Measurements from ENCODE around the gene EMP3. TPM values are rescaled to one million over a fixed set of nuclear protein-coding genes. Genes with fewer than 3 reads are reported as not detected.
A peak's percentile ranks its signal among the peaks of the same experiment; 100 is the strongest.

The EMP3 gene
- total and polyA plus RNA-seq, 12 donors = 20.6 to 409 (median 103) TPM

DNA sequence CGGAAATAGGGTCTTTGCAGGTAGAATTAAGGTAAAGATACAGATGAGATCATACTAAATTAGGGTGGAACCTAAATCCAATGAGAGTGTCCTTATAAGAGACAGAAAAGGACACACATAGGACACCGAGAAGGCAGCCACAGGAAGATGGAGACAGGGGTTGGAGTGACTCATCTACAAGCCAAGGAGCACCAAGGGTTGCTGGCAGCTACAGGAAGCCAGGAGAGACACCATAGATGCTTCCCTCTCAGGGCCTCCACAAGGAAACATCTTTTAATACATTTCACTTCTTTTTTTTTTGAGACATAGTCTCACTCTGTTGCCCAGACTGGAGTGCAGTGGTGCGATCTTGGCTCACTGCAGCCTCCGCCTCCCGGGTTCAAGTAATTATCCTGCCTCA is 28.3 kb downstream of the EMP3 start:
- Histone ChIP-seq H3K36me3 (replicated peaks in 1 of 2) (no peaks in the 10 kb centered on the region), H3K4me3 (no peak overlapping the region), H3K4me1 (replicated peaks in 1 of 2) (no peaks in the 10 kb centered on the region), H3K27ac (no peak overlapping the region), H3K27me3 (no peaks in the 10 kb centered on the region), H3K9me3 (replicated peaks in 1 of 3) (no peaks in the 10 kb centered on the region)
- WGBS, 4 donors = 88 to 94% (median 93%) methylated on average over 5 of the region's 5 CpGs
- no peak for TF ChIP-seq POLR2A (IDR thresholded peaks at IDR 0.05)
- TF ChIP-seq, protein P1, sequence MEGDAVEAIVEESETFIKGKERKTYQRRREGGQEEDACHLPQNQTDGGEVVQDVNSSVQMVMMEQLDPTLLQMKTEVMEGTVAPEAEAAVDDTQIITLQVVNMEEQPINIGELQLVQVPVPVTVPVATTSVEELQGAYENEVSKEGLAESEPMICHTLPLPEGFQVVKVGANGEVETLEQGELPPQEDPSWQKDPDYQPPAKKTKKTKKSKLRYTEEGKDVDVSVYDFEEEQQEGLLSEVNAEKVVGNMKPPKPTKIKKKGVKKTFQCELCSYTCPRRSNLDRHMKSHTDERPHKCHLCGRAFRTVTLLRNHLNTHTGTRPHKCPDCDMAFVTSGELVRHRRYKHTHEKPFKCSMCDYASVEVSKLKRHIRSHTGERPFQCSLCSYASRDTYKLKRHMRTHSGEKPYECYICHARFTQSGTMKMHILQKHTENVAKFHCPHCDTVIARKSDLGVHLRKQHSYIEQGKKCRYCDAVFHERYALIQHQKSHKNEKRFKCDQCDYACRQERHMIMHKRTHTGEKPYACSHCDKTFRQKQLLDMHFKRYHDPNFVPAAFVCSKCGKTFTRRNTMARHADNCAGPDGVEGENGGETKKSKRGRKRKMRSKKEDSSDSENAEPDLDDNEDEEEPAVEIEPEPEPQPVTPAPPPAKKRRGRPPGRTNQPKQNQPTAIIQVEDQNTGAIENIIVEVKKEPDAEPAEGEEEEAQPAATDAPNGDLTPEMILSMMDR (IDR thresholded peaks at IDR 0.05) = no peak
- intact Hi-C loops (cut with DNase I) = no loop called here
- no peak for DNase-seq

DNA sequence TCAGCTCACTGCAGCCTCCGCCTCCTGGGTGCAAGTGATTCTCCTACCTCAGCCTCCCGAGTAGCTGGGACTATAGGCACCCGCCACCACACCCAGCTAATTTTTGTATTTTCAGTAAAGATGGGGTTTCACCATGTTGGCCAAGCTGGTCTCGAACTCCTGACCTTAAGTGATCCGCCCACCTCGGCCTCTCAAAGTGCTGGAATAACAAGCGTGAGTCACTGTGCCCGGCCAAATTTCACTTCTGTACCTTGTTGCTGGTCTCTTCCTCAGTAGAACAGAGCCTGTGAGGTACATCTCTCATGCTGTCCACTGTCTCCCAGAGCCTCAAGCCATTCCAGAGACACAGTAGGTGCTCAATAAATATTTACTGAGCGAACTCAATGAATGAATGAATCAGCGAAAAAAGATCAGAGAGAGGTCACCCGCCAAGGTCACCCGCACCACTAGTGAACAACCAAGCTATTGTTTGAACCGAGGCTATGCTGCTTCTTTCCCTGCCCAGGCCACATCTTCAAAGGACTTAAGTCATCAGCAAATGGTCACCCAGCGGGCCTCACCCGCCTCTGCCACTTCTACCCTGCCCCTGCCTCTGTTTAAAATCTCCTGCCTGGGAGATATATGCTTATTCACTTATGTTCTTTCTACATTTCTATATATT is 29.1 kb downstream of the EMP3 start:
- intact Hi-C loops (cut with DNase I) = no loop called here
- no peak overlapping the region for H3K4me3 ChIP-seq
- H3K36me3 ChIP-seq (replicated peaks in 1 of 2) = no peaks in the 10 kb centered on the region
- H3K27me3 ChIP-seq = no peaks in the 10 kb centered on the region
- no peak overlapping the region for H3K27ac ChIP-seq
- H3K4me1 ChIP-seq (replicated peaks in 1 of 2) = no peaks in the 10 kb centered on the region
- no peaks in the 10 kb centered on the region for H3K9me3 ChIP-seq (replicated peaks in 1 of 3)
- 82 to 86% (median 83%) methylated on average over 15 of the region's 15 CpGs for WGBS, 4 donors
- TF ChIP-seq, protein P1 (IDR thresholded peaks at IDR 0.05) = no peak
- no peak for TF ChIP-seq POLR2A (IDR thresholded peaks at IDR 0.05)
- DNase-seq = peak in 1 of 7 donors; percentile 26

DNA sequence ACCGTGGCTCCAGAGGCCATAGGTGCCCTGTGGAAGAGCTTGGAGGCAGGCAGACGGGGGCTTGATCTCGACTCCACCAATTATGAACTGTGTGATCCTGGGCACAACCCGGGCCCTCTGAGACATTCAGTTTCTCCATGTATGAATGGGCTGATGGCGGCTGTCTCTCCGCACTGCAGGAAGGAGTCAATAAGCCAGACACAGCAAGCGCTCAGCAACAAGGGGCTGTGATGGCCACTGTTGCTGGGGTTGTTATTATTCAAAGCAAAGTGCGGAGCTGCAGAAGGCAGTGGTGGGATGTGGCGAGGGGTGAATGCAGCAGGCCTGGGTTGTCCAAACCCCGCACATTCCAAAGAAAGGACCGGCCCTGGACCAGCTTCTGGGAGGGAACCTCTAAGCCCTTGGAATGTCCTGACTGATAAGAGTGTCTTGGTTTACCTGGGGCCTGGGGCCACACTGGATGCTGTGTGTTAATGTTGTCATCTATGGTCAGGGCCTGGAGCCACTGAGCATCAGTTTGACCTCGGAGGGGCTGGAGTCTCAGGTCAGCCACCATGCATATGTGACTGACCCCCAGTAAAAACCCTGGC is 30.1 kb downstream of the EMP3 start:
- intact Hi-C loops (cut with DNase I) = no loop called here
- Histone ChIP-seq H3K27ac (no peak overlapping the region), H3K9me3 (replicated peaks in 1 of 3) (no peaks in the 10 kb centered on the region), H3K4me3 (no peak overlapping the region), H3K27me3 (no peaks in the 10 kb centered on the region), H3K36me3 (replicated peaks in 1 of 2) (no peaks in the 10 kb centered on the region), H3K4me1 (replicated peaks in 1 of 2) (no peaks in the 10 kb centered on the region)
- no peak for DNase-seq
- TF ChIP-seq POLR2A (IDR thresholded peaks at IDR 0.05) = no peak
- TF ChIP-seq, protein P1 (IDR thresholded peaks at IDR 0.05) = no peak
- WGBS, 4 donors = 82 to 92% (median 88%) methylated on average over 11 to 12 of the region's 12 CpGs

DNA sequence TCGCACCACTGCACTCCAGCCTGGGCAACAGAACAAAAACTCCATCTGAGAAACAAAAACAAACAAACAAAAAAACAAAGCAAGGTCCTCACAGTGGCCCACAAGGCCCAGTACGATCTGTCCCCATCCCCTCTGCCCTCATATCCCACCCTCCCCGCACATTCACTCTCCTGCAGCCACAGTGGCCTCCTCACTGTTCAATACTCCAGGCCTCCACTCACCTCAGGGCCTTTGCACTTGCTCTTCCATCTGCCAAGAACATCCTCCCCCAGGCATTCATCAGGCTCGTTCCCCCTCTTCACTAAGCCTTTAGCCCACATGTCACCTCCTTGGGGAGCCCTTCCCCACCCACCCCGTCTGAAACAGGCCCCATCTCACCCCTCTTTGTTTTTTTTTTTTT is 33.8 kb downstream of the EMP3 start:
- Histone ChIP-seq H3K4me3 (no peak overlapping the region), H3K36me3 (replicated peaks in 1 of 2) (no peaks in the 10 kb centered on the region), H3K27me3 (no peaks in the 10 kb centered on the region), H3K9me3 (replicated peaks in 1 of 3) (no peaks in the 10 kb centered on the region), H3K4me1 (replicated peaks in 1 of 2) (peaks cover 0 to 5% of the 10 kb centered on the region in 2 donors), H3K27ac (no peak overlapping the region)
- no peak for DNase-seq
- TF ChIP-seq, protein P1 (IDR thresholded peaks at IDR 0.05) = no peak
- no peak for TF ChIP-seq POLR2A (IDR thresholded peaks at IDR 0.05)
- intact Hi-C loops (cut with DNase I) = no loop called here
- WGBS, 4 donors = 93 to 97% (median 94%) methylated on average over 5 of the region's 5 CpGs

Data from adrenal gland (tissue), 12 donors.